Measurements from ENCODE around the gene BLOC1S6. TPM values are rescaled to one million over a fixed set of nuclear protein-coding genes. Genes with fewer than 3 reads are reported as not detected.
A peak's percentile ranks its signal among the peaks of the same experiment; 100 is the strongest.

The BLOC1S6 gene
- polyA plus RNA-seq, 2 of the 4 experiments (the other 2 are of a cell fraction), result 19.0 to 30.9 TPM

DNA sequence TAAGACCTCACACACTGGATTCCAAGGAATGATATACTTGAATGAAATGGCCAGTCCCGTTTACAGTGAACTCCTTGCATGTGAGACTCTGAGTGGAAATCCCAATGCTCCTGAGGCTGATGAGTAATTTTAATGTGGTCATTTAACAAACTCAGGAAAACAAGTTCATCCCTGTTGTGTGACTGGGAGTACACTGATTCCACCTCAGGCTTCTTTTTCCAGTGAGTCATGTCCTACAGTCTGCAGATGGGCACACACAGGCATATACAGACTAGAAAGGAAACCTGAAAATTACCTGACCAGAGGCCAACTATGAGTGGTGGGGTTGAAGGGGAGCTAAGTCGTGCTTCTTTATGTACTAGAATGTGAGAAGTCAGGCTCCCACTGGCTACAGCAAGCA lies 53.4 kb downstream of the BLOC1S6 start (continued):
- TF ChIP-seq RAD21 (conservative IDR thresholded peaks at IDR 0.05 in 1 of 2, IDR thresholded peaks at IDR 0.05 in 1 of 2) (no peak), SMC3 (IDR thresholded peaks at IDR 0.05) (no peak)

DNA sequence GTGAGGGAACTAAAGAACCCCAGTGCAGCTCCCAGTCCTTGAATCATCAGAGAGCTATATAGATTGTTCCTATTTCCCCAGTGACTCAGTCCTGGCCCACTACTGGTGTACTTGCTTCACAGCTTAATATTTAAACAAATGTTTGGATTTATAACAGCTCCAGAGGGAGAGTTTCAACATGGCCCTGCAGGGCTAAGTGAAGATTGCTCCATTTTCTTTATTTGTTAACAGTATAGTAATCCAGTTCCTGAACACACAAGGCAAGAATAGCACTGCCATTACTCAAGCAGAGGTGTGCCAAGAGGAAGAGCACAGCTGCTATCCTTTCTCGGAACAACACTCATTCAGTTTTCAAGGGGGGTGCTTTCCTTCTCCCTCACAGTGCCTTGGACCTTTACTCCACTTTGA lies 54.2 kb downstream of the BLOC1S6 start:
- no peaks in the 10 kb centered on the region for H3K9me3 ChIP-seq
- peak overlapping the region; percentile 29; the same call in 2 of the 3 replicates for H3K4me3 ChIP-seq
- FAIRE-seq, result no peak
- TF ChIP-seq NPAS2 (CRISPR knock-in tag; IDR thresholded peaks at IDR 0.05; ENCODE audit: borderline replicate concordance) (no peak), JUN (IDR thresholded peaks at IDR 0.05) (peak; percentile 94; a peak in 4 of 5 replicates), MAZ (IDR thresholded peaks at IDR 0.05; ENCODE audit: borderline replicate concordance, low read depth, low read length) (no peak), HOXB5 (CRISPR knock-in tag; IDR thresholded peaks at IDR 0.05) (no peak), FOSL2 (IDR thresholded peaks at IDR 0.05) (peak; percentile 86), FOSL2 (CRISPR knock-in tag; IDR thresholded peaks at IDR 0.05) (peak; percentile 92), KDM1A (IDR thresholded peaks at IDR 0.05; ENCODE audit: low read depth) (no peak), TFCP2L1 (CRISPR knock-in tag; IDR thresholded peaks at IDR 0.05) (no peak), MAFK (IDR thresholded peaks at IDR 0.05; ENCODE audit: partially characterized antibody) (no peak), SMC3 (IDR thresholded peaks at IDR 0.05) (peak; percentile 31; the same call in 2 of the 3 replicates), RARB (CRISPR knock-in tag; IDR thresholded peaks at IDR 0.05) (no peak), JUNB (IDR thresholded peaks at IDR 0.05) (peak; percentile 94), SREBF2 (IDR thresholded peaks at IDR 0.05) (no peak), CHD4 (IDR thresholded peaks at IDR 0.05; ENCODE audit: borderline replicate concordance) (no peak), GATA3 (IDR thresholded peaks at IDR 0.05; ENCODE audit: borderline replicate concordance) (peak; percentile 88), PHF8 (IDR thresholded peaks at IDR 0.05; ENCODE audit: borderline replicate concordance, low read depth) (no peak), EP300 (IDR thresholded peaks at IDR 0.05) (peak; percentile 84 to 94; a peak in 3 of 5 replicates), RCOR1 (IDR thresholded peaks at IDR 0.05; ENCODE audit: low read depth, low read length) (no peak), RAD21 (conservative IDR thresholded peaks at IDR 0.05 in 1 of 2, IDR thresholded peaks at IDR 0.05 in 1 of 2) (0 out of 5 replicates have a peak, but pooled peaks of 1 of the 2 experiments have one; percentile 34), CHD2 (IDR thresholded peaks at IDR 0.05; ENCODE audit: low read length, partially characterized antibody) (no peak), CEBPB (IDR thresholded peaks at IDR 0.05) (peak; percentile 99)
- TF ChIP-seq, protein P1, sequence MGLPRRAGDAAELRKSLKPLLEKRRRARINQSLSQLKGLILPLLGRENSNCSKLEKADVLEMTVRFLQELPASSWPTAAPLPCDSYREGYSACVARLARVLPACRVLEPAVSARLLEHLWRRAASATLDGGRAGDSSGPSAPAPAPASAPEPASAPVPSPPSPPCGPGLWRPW (IDR thresholded peaks at IDR 0.05), result peak; percentile 95
- TF ChIP-seq, protein P2, sequence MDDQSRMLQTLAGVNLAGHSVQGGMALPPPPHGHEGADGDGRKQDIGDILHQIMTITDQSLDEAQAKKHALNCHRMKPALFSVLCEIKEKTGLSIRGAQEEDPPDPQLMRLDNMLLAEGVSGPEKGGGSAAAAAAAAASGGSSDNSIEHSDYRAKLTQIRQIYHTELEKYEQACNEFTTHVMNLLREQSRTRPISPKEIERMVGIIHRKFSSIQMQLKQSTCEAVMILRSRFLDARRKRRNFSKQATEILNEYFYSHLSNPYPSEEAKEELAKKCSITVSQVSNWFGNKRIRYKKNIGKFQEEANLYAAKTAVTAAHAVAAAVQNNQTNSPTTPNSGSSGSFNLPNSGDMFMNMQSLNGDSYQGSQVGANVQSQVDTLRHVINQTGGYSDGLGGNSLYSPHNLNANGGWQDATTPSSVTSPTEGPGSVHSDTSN (IDR thresholded peaks at IDR 0.05), result peak; percentile 27; the same call in 1 of the 2 replicates
- TF ChIP-seq, protein P3, sequence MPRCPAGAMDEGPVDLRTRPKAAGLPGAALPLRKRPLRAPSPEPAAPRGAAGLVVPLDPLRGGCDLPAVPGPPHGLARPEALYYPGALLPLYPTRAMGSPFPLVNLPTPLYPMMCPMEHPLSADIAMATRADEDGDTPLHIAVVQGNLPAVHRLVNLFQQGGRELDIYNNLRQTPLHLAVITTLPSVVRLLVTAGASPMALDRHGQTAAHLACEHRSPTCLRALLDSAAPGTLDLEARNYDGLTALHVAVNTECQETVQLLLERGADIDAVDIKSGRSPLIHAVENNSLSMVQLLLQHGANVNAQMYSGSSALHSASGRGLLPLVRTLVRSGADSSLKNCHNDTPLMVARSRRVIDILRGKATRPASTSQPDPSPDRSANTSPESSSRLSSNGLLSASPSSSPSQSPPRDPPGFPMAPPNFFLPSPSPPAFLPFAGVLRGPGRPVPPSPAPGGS (IDR thresholded peaks at IDR 0.05), result peak; percentile 97
- TF ChIP-seq, protein P4, sequence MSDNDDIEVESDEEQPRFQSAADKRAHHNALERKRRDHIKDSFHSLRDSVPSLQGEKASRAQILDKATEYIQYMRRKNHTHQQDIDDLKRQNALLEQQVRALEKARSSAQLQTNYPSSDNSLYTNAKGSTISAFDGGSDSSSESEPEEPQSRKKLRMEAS (IDR thresholded peaks at IDR 0.05), result peak; percentile 74
- TF ChIP-seq, protein P5, sequence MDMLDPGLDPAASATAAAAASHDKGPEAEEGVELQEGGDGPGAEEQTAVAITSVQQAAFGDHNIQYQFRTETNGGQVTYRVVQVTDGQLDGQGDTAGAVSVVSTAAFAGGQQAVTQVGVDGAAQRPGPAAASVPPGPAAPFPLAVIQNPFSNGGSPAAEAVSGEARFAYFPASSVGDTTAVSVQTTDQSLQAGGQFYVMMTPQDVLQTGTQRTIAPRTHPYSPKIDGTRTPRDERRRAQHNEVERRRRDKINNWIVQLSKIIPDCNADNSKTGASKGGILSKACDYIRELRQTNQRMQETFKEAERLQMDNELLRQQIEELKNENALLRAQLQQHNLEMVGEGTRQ (IDR thresholded peaks at IDR 0.05), result no peak
- TF ChIP-seq, protein P6, sequence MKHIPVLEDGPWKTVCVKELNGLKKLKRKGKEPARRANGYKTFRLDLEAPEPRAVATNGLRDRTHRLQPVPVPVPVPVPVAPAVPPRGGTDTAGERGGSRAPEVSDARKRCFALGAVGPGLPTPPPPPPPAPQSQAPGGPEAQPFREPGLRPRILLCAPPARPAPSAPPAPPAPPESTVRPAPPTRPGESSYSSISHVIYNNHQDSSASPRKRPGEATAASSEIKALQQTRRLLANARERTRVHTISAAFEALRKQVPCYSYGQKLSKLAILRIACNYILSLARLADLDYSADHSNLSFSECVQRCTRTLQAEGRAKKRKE (CRISPR knock-in tag; IDR thresholded peaks at IDR 0.05; ENCODE audit: low read depth), result peak; percentile 67; the same call in 1 of the 2 replicates
- ChIA-PET CTCF (interaction anchor here (0.8 to 4.0 kb wide), 5 partner anchors 9 to 184 kb away, joined by 3 to 14 read pairs (median 4); no protein-coding TSS in a partner anchor), POLR2A (interaction anchor here (1.4 kb wide), 1 partner anchor 55 kb away, joined by 5 read pairs; the partner anchor contains the start of gene BLOC1S6)
- WGBS (ENCODE audit: missing lambda C conversion rate), result 0% methylated on average over 1 of the region's 1 CpG
- peak; percentile 81 to 93 for DNase-seq (ENCODE audit: low read depth in 1 of 2, low spot score in 1 of 2)
- peak; percentile 89 to 91 for ATAC-seq
- peak overlapping the region; percentile 94 to 96 for H3K27ac ChIP-seq
- H3K4me2 ChIP-seq, result peak overlapping the region; percentile 89
- H3K4me1 ChIP-seq, result peaks cover 90% of the 10 kb centered on the region

Data from A549 (cell line).